K562 (cell line): ENCODE results near the gene HIF1A. TPM values are rescaled to one million over a fixed set of nuclear protein-coding genes. Genes with fewer than 3 reads are reported as not detected.

Experiments used
- ATAC-seq: fragments of 200-7000 bp; cut with Tn5 transposase; 3 replicates; pipeline ENCODE4 v1.9.1; 2020; ENCODE audit warnings: moderate library complexity
- BruUV-seq: library from RNA; stranded (reverse); fragments of 400-500 nt; replicated peaks from 2 replicates; lab custom pipeline; 2021; lab: Mats Ljungman, UMichigan
- CTCF ChIA-PET: fragments of 300-600 bp; formaldehyde crosslinking; extraction: SDS; loops from one replicate; lab custom pipeline; 2021; ENCODE audit warnings: low intra/inter-chr PET ratio; lab: Yijun Ruan, JAX
- POLR2A ChIA-PET: fragments of 300-600, 350-650 bp; sonication (Branson Sonifier 250); formaldehyde crosslinking; extraction: SDS; loops from one replicate; lab custom pipeline; 2021; ENCODE audit warnings: antibody characterized with exemption, inconsistent platforms; lab: Yijun Ruan, JAX
- DNase-seq, 4 experiments: peaks; one replicate each; pipeline versions ENCODE4 v3.0.0 to v3.0.0-alpha.2; 2011 to 2018; ENCODE audit warnings: low spot score in 3 of 4, mixed read lengths in 3 of 4; ENCODE audit errors: extremely low read depth in 1 of 4
- FAIRE-seq: peaks from 2 replicates; lab custom pipeline; 2011; peaks lifted over from hg19 to GRCh38; lab: Jason Lieb, UNC
- H2AFZ ChIP-seq: 2 replicates; pipeline ENCODE4 v1.6.0; 2011; ENCODE audit warnings: low read depth, low read length, control low read depth, inconsistent platforms
- H3K27ac ChIP-seq: fragments of 200-600 bp; 3 replicates; pipeline ENCODE4 v1.8.0; 2011; ENCODE audit warnings: low read depth, mild to moderate bottlenecking, control low read depth, inconsistent platforms, low read length, moderate library complexity, mixed read lengths; ENCODE audit errors: extremely low read depth
- H3K27me3 ChIP-seq, 2 experiments: fragments of 300-600 bp in 1 of 2; 2 replicates in 1 of 2; 3 replicates in 1 of 2; pipeline versions ENCODE4 v1.6.0 to v1.8.0; 2011; ENCODE audit warnings: inconsistent platforms in 2 of 2, low read length in 2 of 2, mild to moderate bottlenecking in 1 of 2, mixed read lengths in 1 of 2, moderate library complexity in 1 of 2; ENCODE audit not compliant: control insufficient read depth in 2 of 2, insufficient read depth in 2 of 2
- H3K36me3 ChIP-seq: fragments of 300-600 bp; 3 replicates; pipeline ENCODE4 v1.8.0; 2011; ENCODE audit warnings: mild to moderate bottlenecking, low read length, inconsistent platforms; ENCODE audit not compliant: control insufficient read depth, insufficient read depth
- H3K4me1 ChIP-seq, 2 experiments: fragments of 200-600 bp in 1 of 2; replicated peaks in 1 of 2; 2 replicates in 1 of 2; 3 replicates in 1 of 2; pipeline versions ENCODE4 v1.5.1 to v1.8.0; 2011; ENCODE audit warnings: inconsistent platforms in 2 of 2, low read length in 2 of 2, mild to moderate bottlenecking in 1 of 2, mixed read lengths in 1 of 2, moderate library complexity in 1 of 2; ENCODE audit not compliant: control insufficient read depth in 2 of 2, insufficient read depth in 2 of 2
- H3K4me2 ChIP-seq: 2 replicates; pipeline ENCODE4 v1.6.1; 2011; ENCODE audit warnings: low read length, control low read depth, inconsistent platforms, mixed read lengths; ENCODE audit not compliant: insufficient read depth
- H3K4me3 ChIP-seq: fragments of 200-600 bp; sonication (generic), shearing (Covaris generic); 2 replicates; pipeline ENCODE4 v1.5.1; 2016; ENCODE audit warnings: control low read depth, inconsistent platforms
- H3K79me2 ChIP-seq: fragments of 200-600 bp; 3 replicates; pipeline ENCODE4 v1.8.0; 2011; ENCODE audit warnings: low read length, inconsistent platforms; ENCODE audit not compliant: control insufficient read depth, insufficient read depth
- H3K9ac ChIP-seq, 2 experiments: 2 replicates each; pipeline versions ENCODE4 v1.6.0 to v1.6.1; 2011; ENCODE audit warnings: low read depth in 2 of 2, low read length in 2 of 2, control low read depth in 1 of 2, inconsistent platforms in 1 of 2, mild to moderate bottlenecking in 1 of 2, mixed read lengths in 1 of 2; ENCODE audit not compliant: insufficient read depth in 1 of 2
- H3K9me1 ChIP-seq: one replicate; pipeline ENCODE4 v1.6.0; 2011; ENCODE audit warnings: inconsistent platforms, mild to moderate bottlenecking, low read length, moderate library complexity; ENCODE audit not compliant: control insufficient read depth, insufficient read depth
- H3K9me3 ChIP-seq: replicated peaks from 2 replicates; pipeline ENCODE4 v1.5.1; 2011; ENCODE audit warnings: low read depth, low read length, inconsistent platforms; ENCODE audit not compliant: control insufficient read depth, insufficient read depth
- H4K20me1 ChIP-seq: replicated peaks from 2 replicates; pipeline ENCODE4 v1.6.1; 2011; ENCODE audit warnings: low read length, inconsistent platforms, mixed read lengths; ENCODE audit not compliant: control insufficient read depth, insufficient read depth
- BDP1 ChIP-seq: IDR thresholded peaks from 3 replicates; pipeline ENCODE4 v1.6.1; 2011; ENCODE audit not compliant: insufficient read length, insufficient read depth
- CTBP1 ChIP-seq: fragments of 450-650 bp; IDR thresholded peaks from 2 replicates; pipeline ENCODE4 v1.6.1; 2016; ENCODE audit warnings: borderline replicate concordance
- HDGF ChIP-seq: fragments of 450-650 bp; IDR thresholded peaks from 2 replicates; pipeline ENCODE4 v1.6.1; 2016
- MTA3 ChIP-seq: fragments of 450-650 bp; formaldehyde crosslinking; IDR thresholded peaks from 2 replicates; pipeline ENCODE4 v1.6.1; 2017; ENCODE audit warnings: mild to moderate bottlenecking, borderline replicate concordance
- NCOA6 ChIP-seq: fragments of 450-650 bp; IDR thresholded peaks from 2 replicates; pipeline ENCODE4 v1.6.1; 2017; ENCODE audit warnings: mild to moderate bottlenecking
- NRF1 ChIP-seq, 2 experiments: fragments of 450-650 bp; IDR thresholded peaks in 1 of 2; conservative IDR thresholded peaks in 1 of 2; 2 replicates each; pipeline ENCODE4 v1.6.1; 2014; ENCODE audit warnings: mild to moderate bottlenecking in 2 of 2
- PHTF2 ChIP-seq: fragments of 250-450 bp; sonication (Bioruptor Pico); IDR thresholded peaks from 2 replicates; pipeline ENCODE4 v1.5.0; 2021; ENCODE audit warnings: mild to moderate bottlenecking
- POLR2B ChIP-seq: fragments of 450-650 bp; IDR thresholded peaks from 2 replicates; pipeline ENCODE4 v1.6.1; 2018; ENCODE audit warnings: low read depth; ENCODE audit not compliant: partially characterized antibody
- RBM34 ChIP-seq: fragments of 200-400 bp; formaldehyde crosslinking; IDR thresholded peaks from 2 replicates; pipeline ENCODE4 v1.6.1; 2018; ENCODE audit warnings: low read length, borderline replicate concordance; ENCODE audit not compliant: insufficient read depth
- SIX5 ChIP-seq, 2 experiments: IDR thresholded peaks; 2 replicates each; pipeline ENCODE4 v1.6.1; 2011; ENCODE audit warnings: low read length in 2 of 2, borderline replicate concordance in 1 of 2, low read depth in 1 of 2, mild to moderate bottlenecking in 1 of 2, moderate library complexity in 1 of 2; ENCODE audit not compliant: insufficient read depth in 1 of 2
- STAT5A ChIP-seq: IDR thresholded peaks from 2 replicates; pipeline ENCODE4 v1.6.1; 2012; ENCODE audit warnings: low read length, inconsistent platforms, borderline replicate concordance
- TOE1 ChIP-seq, 2 experiments: fragments of 450-650 bp in 1 of 2; sonication (generic) in 1 of 2; formaldehyde crosslinking in 1 of 2; IDR thresholded peaks; 2 replicates each; pipeline versions ENCODE4 v1.7.1 to v1.8.0; 2016 to 2022; ENCODE audit warnings: borderline replicate concordance in 2 of 2, mild to moderate bottlenecking in 2 of 2, antibody characterized with exemption in 1 of 2, inconsistent platforms in 1 of 2, low read depth in 1 of 2, missing genetic modification reagents in 1 of 2, moderate library complexity in 1 of 2
- ZBTB12 ChIP-seq: fragments of 250-450 bp; sonication (Bioruptor Pico); IDR thresholded peaks from 2 replicates; pipeline ENCODE4 v1.4.0; 2020
- ZBTB26 ChIP-seq: fragments of 450-650 bp; formaldehyde crosslinking; IDR thresholded peaks from 2 replicates; pipeline ENCODE4 v1.4.0; 2022; ENCODE audit warnings: missing genetic modification characterization
- ZBTB49 ChIP-seq: sonication (generic); formaldehyde crosslinking; IDR thresholded peaks from 2 replicates; pipeline ENCODE4 v1.8.0; 2022; ENCODE audit warnings: missing genetic modification reagents, mild to moderate bottlenecking, borderline replicate concordance
- ZNF24 ChIP-seq: fragments of 450-650 bp; IDR thresholded peaks from 2 replicates; pipeline ENCODE4 v1.6.1; 2016
- ZNF77 ChIP-seq: fragments of 250-450 bp; sonication (Bioruptor Pico); IDR thresholded peaks from 2 replicates; pipeline ENCODE4 v1.5.0; 2020
- WGBS: fragments of 100-300 bp; shearing (Covaris generic); methylation state at CpG from one replicate; pipeline ENCODE4 v1.1.6; 2016; ENCODE audit warnings: low coverage, mixed read lengths; ENCODE audit not compliant: insufficient coverage; ENCODE audit errors: missing lambda C conversion rate; 5-methylcytosine and 5-hydroxymethylcytosine counted together
- in situ Hi-C: fragments of 300-500 bp; cut with MboI; formaldehyde crosslinking; loops from 4 replicates; pipeline ENCODE4 v1.15.0; 2018; ENCODE audit warnings: inconsistent platforms, mixed read lengths
- intact Hi-C: fragments of 100-400 bp; cut with micrococcal nuclease; formaldehyde crosslinking; loops from 2 replicates; pipeline ENCODE4 v1.14.2; 2022
- polyA plus RNA-seq, 8 experiments: library from polyadenylated mRNA; depleted of rRNA in 4 of 8; stranded (reverse) in 5 of 8; unstranded in 3 of 8; fragments of >200 nt; fragmentation: Nextera tagmentation in 2 of 8; fragmentation: Illumina TruSeq in 1 of 8; extraction: Ambion mirVana in 2 of 8; extraction: Trizol in 1 of 8; gene quantifications; 2 replicates each; pipeline versions ENCODE4 v1.2.1 to v1.2.3, GENCODE V29; 2011 to 2014; ENCODE audit warnings: inconsistent platforms in 1 of 8, missing spikeins in 1 of 8
- total RNA-seq, 7 experiments: library from RNA; depleted of rRNA in 6 of 7; stranded (reverse); fragments of >200 nt in 6 of 7; fragmentation: Illumina TruSeq in 2 of 7; extraction: Trizol in 2 of 7; gene quantifications; 2 replicates each; pipeline versions ENCODE4 v1.2.1 to v1.2.3, GENCODE V29; 2011 to 2021; ENCODE audit warnings: low replicate concordance in 1 of 7
- TF ChIP-seq, protein P1 (sequence below): sonication (generic); formaldehyde crosslinking; IDR thresholded peaks from 2 replicates; pipeline ENCODE4 v1.8.0; 2023; ENCODE audit warnings: mild to moderate bottlenecking, missing genetic modification reagents

Gene HIF1A
- total and polyA plus RNA-seq, 9 of the 15 experiments (the other 6 are each of a cell fraction or from before 2014, with no cell fraction given): 5.9 to 35.3 (median 24.2) TPM

- in situ Hi-C loops: no loop called here
- H3K9me3 ChIP-seq: no peaks in the 10 kb centered on the region
- FAIRE-seq: no peak
Measured at GRCh38 chr14:61744238-61744637, 48.9 kb downstream of the HIF1A start.

More at GRCh38 chr14:61744238-61744637, 48.9 kb downstream of the HIF1A start:
- H3K79me2 ChIP-seq: peaks cover 61% of the 10 kb centered on the region
- ChIA-PET POLR2A (no interaction called here), CTCF (no interaction called here)
- H3K4me3 ChIP-seq: no peak overlapping the region
- H3K9me1 ChIP-seq: no peaks in the 10 kb centered on the region
- no peak for TF ChIP-seq RBM34
- TF ChIP-seq MTA3: no peak
- TF ChIP-seq, protein P1, sequence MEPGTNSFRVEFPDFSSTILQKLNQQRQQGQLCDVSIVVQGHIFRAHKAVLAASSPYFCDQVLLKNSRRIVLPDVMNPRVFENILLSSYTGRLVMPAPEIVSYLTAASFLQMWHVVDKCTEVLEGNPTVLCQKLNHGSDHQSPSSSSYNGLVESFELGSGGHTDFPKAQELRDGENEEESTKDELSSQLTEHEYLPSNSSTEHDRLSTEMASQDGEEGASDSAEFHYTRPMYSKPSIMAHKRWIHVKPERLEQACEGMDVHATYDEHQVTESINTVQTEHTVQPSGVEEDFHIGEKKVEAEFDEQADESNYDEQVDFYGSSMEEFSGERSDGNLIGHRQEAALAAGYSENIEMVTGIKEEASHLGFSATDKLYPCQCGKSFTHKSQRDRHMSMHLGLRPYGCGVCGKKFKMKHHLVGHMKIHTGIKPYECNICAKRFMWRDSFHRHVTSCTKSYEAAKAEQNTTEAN: no peak
- no peak for TF ChIP-seq NCOA6
- TF ChIP-seq ZNF77 (CRISPR knock-in tag): no peak
- TF ChIP-seq ZBTB26 (CRISPR knock-in tag): no peak
- TF ChIP-seq BDP1: no peak
- TF ChIP-seq ZBTB49: no peak
- no peak for TF ChIP-seq HDGF
- no peak for TF ChIP-seq TOE1 (IDR thresholded peaks at IDR 0.05; ENCODE audit: borderline replicate concordance)
- no peak for TF ChIP-seq TOE1 (CRISPR knock-in tag; IDR thresholded peaks at IDR 0.05; ENCODE audit: borderline replicate concordance, low read depth)
- TF ChIP-seq CTBP1: no peak
- TF ChIP-seq SIX5 (IDR thresholded peaks at IDR 0.05; ENCODE audit: borderline replicate concordance in 1 of 2, insufficient read depth in 1 of 2, low read depth in 1 of 2, low read length in 2 of 2): no peak
- TF ChIP-seq STAT5A: no peak
- no peak for TF ChIP-seq PHTF2
- no peak for TF ChIP-seq ZBTB12 (CRISPR knock-in tag)
- no peak for TF ChIP-seq POLR2B
- TF ChIP-seq ZNF24: no peak
- no peak for TF ChIP-seq NRF1 (conservative IDR thresholded peaks at IDR 0.05 in 1 of 2, IDR thresholded peaks at IDR 0.05 in 1 of 2)
- H3K4me2 ChIP-seq: no peak overlapping the region
- 92% methylated on average over 5 of the region's 5 CpGs for WGBS
- H3K9ac ChIP-seq: no peak overlapping the region
- DNase-seq (no peak), ATAC-seq (no peak)
- intact Hi-C loops: no loop called here
- no peaks in the 10 kb centered on the region for H4K20me1 ChIP-seq
- H3K27me3 ChIP-seq: no peaks in the 10 kb centered on the region
- no peak overlapping the region for H3K27ac ChIP-seq
- H3K36me3 ChIP-seq: peaks cover 77% of the 10 kb centered on the region
- BruUV-seq: no TSS peak
- no peak overlapping the region for H2AFZ ChIP-seq
- no peaks in the 10 kb centered on the region; a peak in 1 of 5 replicates for H3K4me1 ChIP-seq
